Measurements from ENCODE around the gene ANKRD13B.
"Not testable (repeated sequence)": the region's sequence is repeated elsewhere in the genome, so short reads cannot be mapped to it uniquely, and the experiment has no call there.

ANKRD13B gene

DNA sequence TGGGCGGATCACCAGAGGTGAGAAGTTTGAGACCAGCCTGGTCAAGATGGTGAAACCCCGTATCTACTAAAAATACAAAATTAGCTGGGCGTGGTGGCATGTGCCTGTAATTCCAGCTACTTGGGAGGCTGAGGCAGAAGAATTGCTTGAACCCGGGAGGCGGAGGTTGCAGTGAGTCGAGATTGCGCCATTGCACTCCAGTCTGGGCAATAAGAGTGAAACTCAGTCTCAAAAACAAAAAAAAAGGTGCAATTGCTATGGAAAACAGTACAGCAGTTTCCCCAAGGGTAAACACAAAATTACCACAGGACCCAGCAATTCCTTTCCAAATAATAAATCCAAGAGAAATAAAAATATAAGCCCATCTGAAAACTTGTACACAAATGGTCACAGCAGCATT, 59.0 kb downstream of the ANKRD13B start:
- H3K18ac ChIP-seq (ENCODE audit: low read depth in 1 of 2, low read length in 2 of 2); DNase-seq; H2AFZ ChIP-seq (ENCODE audit: low read depth, low read length); H3K4me3 ChIP-seq (ENCODE audit: insufficient read depth in 1 of 2, low read depth in 1 of 2, low read length in 2 of 2); H4K8ac ChIP-seq (ENCODE audit: low read length); H3K4ac ChIP-seq (ENCODE audit: low read depth in 1 of 2, low read length in 2 of 2); H3K4me1 ChIP-seq (ENCODE audit: control insufficient read depth, insufficient read depth, low read depth, low read length); H2BK5ac ChIP-seq (ENCODE audit: low read depth, low read length, poor library complexity, severe bottlenecking); H3K36me3 ChIP-seq (ENCODE audit: control insufficient read depth in 1 of 2, insufficient read depth in 2 of 2, low read depth in 1 of 2, low read length in 2 of 2); H3K4me2 ChIP-seq (ENCODE audit: low read length, poor library complexity, severe bottlenecking); H3K27me3 ChIP-seq (ENCODE audit: control insufficient read depth in 1 of 2, insufficient read depth in 1 of 2, low read length in 2 of 2); H3K14ac ChIP-seq (ENCODE audit: low read length in 2 of 2); H3K79me1 ChIP-seq (replicated peaks; ENCODE audit: low read length, poor library complexity, severe bottlenecking); H4K91ac ChIP-seq (ENCODE audit: low read length); H3K9ac ChIP-seq (ENCODE audit: low read length); H2AK5ac ChIP-seq (ENCODE audit: low read length, severe bottlenecking); H2BK12ac ChIP-seq (ENCODE audit: low read length in 2 of 2); H3K27ac ChIP-seq (ENCODE audit: low read length, poor library complexity, severe bottlenecking); H2BK15ac ChIP-seq (ENCODE audit: low read depth, poor library complexity, severe bottlenecking); H3K23ac ChIP-seq (ENCODE audit: low read length in 2 of 2); H3K9me3 ChIP-seq (ENCODE audit: control insufficient read depth, low read length); H2BK120ac ChIP-seq (ENCODE audit: low read depth, low read length): not testable (repeated sequence)
- WGBS = 93% methylated on average over 5 of the region's 7 CpGs

DNA sequence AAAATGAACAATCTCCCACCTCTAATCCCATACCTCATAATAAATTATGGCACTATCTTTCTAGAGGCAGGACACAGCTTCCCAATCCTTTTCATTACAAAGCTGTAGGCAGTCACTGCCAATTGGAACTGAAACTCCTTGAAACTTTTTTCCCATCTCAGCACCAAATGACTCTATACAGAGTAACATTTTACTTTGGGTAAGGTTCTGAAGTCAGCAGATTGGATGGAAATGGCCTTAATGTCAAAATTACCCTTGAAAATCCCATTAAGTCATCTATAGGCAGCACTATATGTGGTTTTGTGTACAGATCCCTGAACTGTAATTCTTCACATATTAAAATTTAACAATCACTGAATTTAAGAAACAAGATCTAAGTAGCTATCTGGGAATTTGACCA, 60.0 kb downstream of the ANKRD13B start:
- Histone ChIP-seq H2AK5ac (ENCODE audit: low read length, severe bottlenecking) (no peak overlapping the region), H3K27me3 (ENCODE audit: control insufficient read depth in 1 of 2, insufficient read depth in 1 of 2, low read length in 2 of 2) (no peaks in the 10 kb centered on the region), H4K8ac (ENCODE audit: low read length) (no peak overlapping the region), H4K91ac (ENCODE audit: low read length) (no peak overlapping the region), H3K36me3 (ENCODE audit: control insufficient read depth in 1 of 2, insufficient read depth in 2 of 2, low read depth in 1 of 2, low read length in 2 of 2) (peaks cover 5 to 9% of the 10 kb centered on the region in 2 experiments), H3K4me3 (ENCODE audit: insufficient read depth in 1 of 2, low read depth in 1 of 2, low read length in 2 of 2) (no peak overlapping the region), H2AFZ (ENCODE audit: low read depth, low read length) (no peak overlapping the region), H3K4ac (ENCODE audit: low read depth in 1 of 2, low read length in 2 of 2) (no peak overlapping the region), H3K9ac (ENCODE audit: low read length) (no peak overlapping the region), H3K18ac (ENCODE audit: low read depth in 1 of 2, low read length in 2 of 2) (no peak overlapping the region), H3K27ac (ENCODE audit: low read length, poor library complexity, severe bottlenecking) (no peak overlapping the region), H3K14ac (ENCODE audit: low read length in 2 of 2) (no peak overlapping the region), H3K4me2 (ENCODE audit: low read length, poor library complexity, severe bottlenecking) (no peak overlapping the region), H2BK12ac (ENCODE audit: low read length in 2 of 2) (no peak overlapping the region), H3K79me1 (replicated peaks; ENCODE audit: low read length, poor library complexity, severe bottlenecking) (no peaks in the 10 kb centered on the region), H2BK5ac (ENCODE audit: low read depth, low read length, poor library complexity, severe bottlenecking) (no peak overlapping the region), H2BK15ac (ENCODE audit: low read depth, poor library complexity, severe bottlenecking) (no peak overlapping the region), H3K4me1 (ENCODE audit: control insufficient read depth, insufficient read depth, low read depth, low read length) (no peaks in the 10 kb centered on the region), H3K9me3 (ENCODE audit: control insufficient read depth, low read length) (no peaks in the 10 kb centered on the region), H2BK120ac (ENCODE audit: low read depth, low read length) (no peak overlapping the region), H3K23ac (ENCODE audit: low read length in 2 of 2) (no peak overlapping the region)
- no peak for DNase-seq

GRCh38 chr17:29653995-29654714, 61.2 kb downstream of the ANKRD13B start:
- Histone ChIP-seq H3K27ac (ENCODE audit: low read length, poor library complexity, severe bottlenecking) (no peak overlapping the region), H2BK120ac (ENCODE audit: low read depth, low read length) (no peak overlapping the region), H2BK15ac (ENCODE audit: low read depth, poor library complexity, severe bottlenecking) (no peak overlapping the region), H2AK5ac (ENCODE audit: low read length, severe bottlenecking) (no peak overlapping the region), H3K4ac (ENCODE audit: low read depth in 1 of 2, low read length in 2 of 2) (no peak overlapping the region), H3K79me1 (replicated peaks; ENCODE audit: low read length, poor library complexity, severe bottlenecking) (no peaks in the 10 kb centered on the region), H2BK5ac (ENCODE audit: low read depth, low read length, poor library complexity, severe bottlenecking) (no peak overlapping the region), H3K23ac (ENCODE audit: low read length in 2 of 2) (no peak overlapping the region), H2AFZ (ENCODE audit: low read depth, low read length) (no peak overlapping the region), H3K36me3 (ENCODE audit: control insufficient read depth in 1 of 2, insufficient read depth in 2 of 2, low read depth in 1 of 2, low read length in 2 of 2) (peaks cover 8 to 11% of the 10 kb centered on the region in 2 experiments), H3K4me3 (ENCODE audit: insufficient read depth in 1 of 2, low read depth in 1 of 2, low read length in 2 of 2) (no peak overlapping the region), H3K9me3 (ENCODE audit: control insufficient read depth, low read length) (no peaks in the 10 kb centered on the region), H3K27me3 (ENCODE audit: control insufficient read depth in 1 of 2, insufficient read depth in 1 of 2, low read length in 2 of 2) (no peaks in the 10 kb centered on the region), H2BK12ac (ENCODE audit: low read length in 2 of 2) (no peak overlapping the region), H4K91ac (ENCODE audit: low read length) (no peak overlapping the region), H3K14ac (ENCODE audit: low read length in 2 of 2) (no peak overlapping the region), H4K8ac (ENCODE audit: low read length) (no peak overlapping the region), H3K18ac (ENCODE audit: low read depth in 1 of 2, low read length in 2 of 2) (no peak overlapping the region), H3K9ac (ENCODE audit: low read length) (no peak overlapping the region), H3K4me1 (ENCODE audit: control insufficient read depth, insufficient read depth, low read depth, low read length) (no peaks in the 10 kb centered on the region), H3K4me2 (ENCODE audit: low read length, poor library complexity, severe bottlenecking) (no peak overlapping the region)
- no CpG with 5 or more reads among the region's 1 CpG for WGBS
- DNase-seq = no peak

DNA sequence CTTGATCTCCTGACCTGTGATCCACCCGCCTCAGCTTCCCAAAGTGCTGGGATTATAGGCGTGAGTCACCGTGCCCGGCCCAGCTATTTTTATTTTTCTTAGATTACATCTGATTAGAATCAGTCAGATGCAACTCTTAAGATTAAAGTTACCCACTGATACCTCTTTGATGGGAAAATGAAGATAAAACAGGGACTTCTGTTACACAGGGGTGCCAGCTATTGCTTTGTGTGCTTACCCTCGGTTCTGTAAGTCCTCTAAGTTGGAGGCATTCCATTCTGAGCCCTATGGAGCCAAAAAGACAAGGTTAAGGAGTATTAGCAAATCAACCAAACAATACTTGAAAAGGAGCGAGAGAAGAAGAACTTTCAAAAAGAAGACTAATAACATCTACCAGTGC, 62.4 kb downstream of the ANKRD13B start:
- Histone ChIP-seq H2AFZ (ENCODE audit: low read depth, low read length) (no peak overlapping the region), H2BK12ac (ENCODE audit: low read length in 2 of 2) (no peak overlapping the region), H3K9me3 (ENCODE audit: control insufficient read depth, low read length) (no peaks in the 10 kb centered on the region), H3K4me2 (ENCODE audit: low read length, poor library complexity, severe bottlenecking) (no peak overlapping the region), H3K27ac (ENCODE audit: low read length, poor library complexity, severe bottlenecking) (no peak overlapping the region), H2BK15ac (ENCODE audit: low read depth, poor library complexity, severe bottlenecking) (no peak overlapping the region), H3K14ac (ENCODE audit: low read length in 2 of 2) (no peak overlapping the region), H2BK120ac (ENCODE audit: low read depth, low read length) (no peak overlapping the region), H3K79me1 (replicated peaks; ENCODE audit: low read length, poor library complexity, severe bottlenecking) (no peaks in the 10 kb centered on the region), H3K18ac (ENCODE audit: low read depth in 1 of 2, low read length in 2 of 2) (no peak overlapping the region), H3K23ac (ENCODE audit: low read length in 2 of 2) (no peak overlapping the region), H3K27me3 (ENCODE audit: control insufficient read depth in 1 of 2, insufficient read depth in 1 of 2, low read length in 2 of 2) (no peaks in the 10 kb centered on the region), H4K8ac (ENCODE audit: low read length) (no peak overlapping the region), H3K4me1 (ENCODE audit: control insufficient read depth, insufficient read depth, low read depth, low read length) (no peaks in the 10 kb centered on the region), H3K36me3 (ENCODE audit: control insufficient read depth in 1 of 2, insufficient read depth in 2 of 2, low read depth in 1 of 2, low read length in 2 of 2) (peaks cover 11 to 13% of the 10 kb centered on the region in 2 experiments), H2AK5ac (ENCODE audit: low read length, severe bottlenecking) (no peak overlapping the region), H3K4me3 (ENCODE audit: insufficient read depth in 1 of 2, low read depth in 1 of 2, low read length in 2 of 2) (no peak overlapping the region), H2BK5ac (ENCODE audit: low read depth, low read length, poor library complexity, severe bottlenecking) (no peak overlapping the region), H4K91ac (ENCODE audit: low read length) (no peak overlapping the region), H3K9ac (ENCODE audit: low read length) (no peak overlapping the region), H3K4ac (ENCODE audit: low read depth in 1 of 2, low read length in 2 of 2) (no peak overlapping the region)
- no peak for DNase-seq
- 100% methylated on average over 1 of the region's 6 CpGs for WGBS
